Activated T-helper 1 cell treated with anti-CD3 and anti-CD28 coated beads, Interleukin-2, amount 50 U/mL, for 16 hours (primary cell): ENCODE results near the gene ATP4A.

Experiments
- DNase-seq, 2 donors: peaks; one replicate each; pipeline ENCODE4 v3.0.0-alpha.2; 2020; ENCODE audit warnings: low read depth in 1 of 2, low spot score in 1 of 2

The ATP4A gene

GRCh38 chr19:35502751-35503150, 60.7 kb downstream of the ATP4A start:
- no peak for DNase-seq

GRCh38 chr19:35501684-35502083, 61.8 kb downstream of the ATP4A start:
- no peak for DNase-seq

GRCh38 chr19:35500611-35501010, 62.8 kb downstream of the ATP4A start:
- no peak for DNase-seq
